ENCODE results near the gene CRYGN. TPM values are rescaled to one million over a fixed set of nuclear protein-coding genes. Genes with fewer than 3 reads are reported as not detected.
A peak's percentile ranks its signal among the peaks of the same experiment; 100 is the strongest.

The CRYGN gene
- total and polyA plus RNA-seq, 8 donors, result not detected

GRCh38 chr7:151411551-151411950 is 28.4 kb downstream of the CRYGN start:
- no peaks in the 10 kb centered on the region for H3K36me3 ChIP-seq
- intact Hi-C loops (cut with DNase I; ENCODE audit: low total_unique reads), result no loop called here
- TF ChIP-seq POLR2A (IDR thresholded peaks at IDR 0.05) (no peak), POLR2AphosphoS5 (IDR thresholded peaks at IDR 0.05) (no peak), EP300 (IDR thresholded peaks at IDR 0.05) (no peak)
- TF ChIP-seq, protein P1, sequence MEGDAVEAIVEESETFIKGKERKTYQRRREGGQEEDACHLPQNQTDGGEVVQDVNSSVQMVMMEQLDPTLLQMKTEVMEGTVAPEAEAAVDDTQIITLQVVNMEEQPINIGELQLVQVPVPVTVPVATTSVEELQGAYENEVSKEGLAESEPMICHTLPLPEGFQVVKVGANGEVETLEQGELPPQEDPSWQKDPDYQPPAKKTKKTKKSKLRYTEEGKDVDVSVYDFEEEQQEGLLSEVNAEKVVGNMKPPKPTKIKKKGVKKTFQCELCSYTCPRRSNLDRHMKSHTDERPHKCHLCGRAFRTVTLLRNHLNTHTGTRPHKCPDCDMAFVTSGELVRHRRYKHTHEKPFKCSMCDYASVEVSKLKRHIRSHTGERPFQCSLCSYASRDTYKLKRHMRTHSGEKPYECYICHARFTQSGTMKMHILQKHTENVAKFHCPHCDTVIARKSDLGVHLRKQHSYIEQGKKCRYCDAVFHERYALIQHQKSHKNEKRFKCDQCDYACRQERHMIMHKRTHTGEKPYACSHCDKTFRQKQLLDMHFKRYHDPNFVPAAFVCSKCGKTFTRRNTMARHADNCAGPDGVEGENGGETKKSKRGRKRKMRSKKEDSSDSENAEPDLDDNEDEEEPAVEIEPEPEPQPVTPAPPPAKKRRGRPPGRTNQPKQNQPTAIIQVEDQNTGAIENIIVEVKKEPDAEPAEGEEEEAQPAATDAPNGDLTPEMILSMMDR (IDR thresholded peaks at IDR 0.05), result no peak
- H3K27ac ChIP-seq, result no peak overlapping the region
- H3K27me3 ChIP-seq, result peaks cover 11 to 55% (median 32%) of the 10 kb centered on the region in 3 donors
- WGBS, 5 donors, result 66 to 73% (median 69%) methylated on average over 6 of the region's 6 CpGs
- H3K4me3 ChIP-seq, result no peak overlapping the region
- H3K9me3 ChIP-seq, result no peaks in the 10 kb centered on the region
- peaks cover 19 to 34% (median 28%) of the 10 kb centered on the region in 4 donors for H3K4me1 ChIP-seq
- no peak for DNase-seq

- peaks cover 11 to 55% (median 32%) of the 10 kb centered on the region in 3 donors for H3K27me3 ChIP-seq
- peak overlapping the region; percentile 45 to 83 (median 69) for H3K27ac ChIP-seq
- intact Hi-C loops (cut with DNase I; ENCODE audit: low total_unique reads), result no loop called here
These were observed 29.2 kb downstream of the CRYGN start for GRCh38 chr7:151410405-151411390.

DNA sequence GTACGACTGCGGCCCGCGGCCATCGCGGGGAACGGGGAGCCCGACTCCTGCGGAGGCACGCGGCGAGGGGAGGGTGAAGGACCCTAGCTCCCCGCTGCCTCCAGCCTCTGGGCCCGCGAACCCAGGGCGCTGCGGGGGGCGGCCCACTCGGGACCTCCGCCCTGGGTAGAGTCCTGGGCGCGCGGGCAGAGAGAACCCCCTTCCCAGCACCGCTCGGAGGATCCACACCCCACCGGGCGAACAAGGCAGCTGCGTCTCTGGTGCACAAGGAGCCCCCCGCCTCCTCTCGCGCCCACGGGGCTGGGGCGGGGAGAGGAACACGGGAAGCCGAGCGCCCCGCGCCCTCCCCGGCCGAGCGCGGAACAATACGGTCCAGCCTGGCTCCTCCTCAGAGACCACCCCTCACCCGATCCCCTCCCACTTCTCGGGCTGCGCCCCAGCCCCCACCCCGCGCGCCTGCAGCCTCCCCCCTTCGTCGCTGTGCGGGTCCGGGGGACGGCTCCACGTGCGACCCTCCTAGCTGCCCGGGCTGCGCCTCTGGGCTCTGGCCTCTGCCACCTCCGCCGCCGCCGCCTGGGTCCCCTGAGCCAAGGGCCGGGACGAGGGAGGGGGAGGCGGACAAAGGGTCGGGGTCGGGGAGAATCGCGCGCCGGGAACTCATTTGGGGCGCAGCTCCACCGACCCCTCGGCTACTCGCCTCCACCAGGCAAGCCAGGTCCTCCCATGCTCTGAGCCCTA is 30.1 kb downstream of the CRYGN start, which contains the start of gene WDR86:
Gene WDR86 (minus strand): TSS at position 372 of the 738 bp plus-strand sequence. CDS start 449 bp downstream, outside the sequence.
- Histone ChIP-seq H3K4me1 (peaks cover 19 to 32% (median 28%) of the 10 kb centered on the region in 4 donors), H3K27ac (peak within 1 kb of the TSS; percentile 45 to 83 (median 69)), H3K36me3 (no peaks in the 10 kb centered on the region), H3K4me3 (peak within 1 kb of the TSS; percentile 51 to 55 (median 52)), H3K27me3 (peaks cover 11 to 55% (median 32%) of the 10 kb centered on the region in 3 donors), H3K9me3 (no peaks in the 10 kb centered on the region)
- intact Hi-C loops (cut with DNase I; ENCODE audit: low total_unique reads), result no loop called here
- WGBS, 5 donors, result 1 to 20% (median 2%) methylated on average over 9 to 74 of the region's 75 CpGs
- DNase-seq, result peak in 1 of 2 donors; percentile 85
- TF ChIP-seq, protein P1 (IDR thresholded peaks at IDR 0.05), result no peak
- TF ChIP-seq POLR2AphosphoS5 (IDR thresholded peaks at IDR 0.05) (no peak), POLR2A (IDR thresholded peaks at IDR 0.05) (no peak), EP300 (IDR thresholded peaks at IDR 0.05) (no peak)

More at GRCh38 chr7:151410405-151411390, 29.2 kb downstream of the CRYGN start:
- H3K9me3 ChIP-seq, result no peaks in the 10 kb centered on the region
- H3K4me1 ChIP-seq, result peaks cover 19 to 28% (median 28%) of the 10 kb centered on the region in 4 donors
- TF ChIP-seq POLR2AphosphoS5 (IDR thresholded peaks at IDR 0.05) (no peak), POLR2A (IDR thresholded peaks at IDR 0.05) (no peak), EP300 (IDR thresholded peaks at IDR 0.05) (no peak)
- TF ChIP-seq, protein P1 (IDR thresholded peaks at IDR 0.05), result no peak
- peak in 1 of 2 donors; percentile 74 for DNase-seq
- H3K36me3 ChIP-seq, result no peaks in the 10 kb centered on the region
- WGBS, 5 donors, result 24 to 53% (median 26%) methylated on average over 27 to 55 of the region's 55 CpGs
- H3K4me3 ChIP-seq, result peak overlapping the region; percentile 51 to 55 (median 52)

Data from stomach (tissue), 9 donors.